ENCODE measurements around the gene WDR75. TPM values are rescaled to one million over a fixed set of nuclear protein-coding genes. Genes with fewer than 3 reads are reported as not detected.

Gene WDR75
- total RNA-seq, 2 experiments from 2014 or later, result 107 to 114 TPM

- ChIA-PET CTCF (no interaction called here), POLR2A (no interaction called here)
These were observed 45.0 kb downstream of the WDR75 start for GRCh38 chr2:189486237-189486770.

DNA sequence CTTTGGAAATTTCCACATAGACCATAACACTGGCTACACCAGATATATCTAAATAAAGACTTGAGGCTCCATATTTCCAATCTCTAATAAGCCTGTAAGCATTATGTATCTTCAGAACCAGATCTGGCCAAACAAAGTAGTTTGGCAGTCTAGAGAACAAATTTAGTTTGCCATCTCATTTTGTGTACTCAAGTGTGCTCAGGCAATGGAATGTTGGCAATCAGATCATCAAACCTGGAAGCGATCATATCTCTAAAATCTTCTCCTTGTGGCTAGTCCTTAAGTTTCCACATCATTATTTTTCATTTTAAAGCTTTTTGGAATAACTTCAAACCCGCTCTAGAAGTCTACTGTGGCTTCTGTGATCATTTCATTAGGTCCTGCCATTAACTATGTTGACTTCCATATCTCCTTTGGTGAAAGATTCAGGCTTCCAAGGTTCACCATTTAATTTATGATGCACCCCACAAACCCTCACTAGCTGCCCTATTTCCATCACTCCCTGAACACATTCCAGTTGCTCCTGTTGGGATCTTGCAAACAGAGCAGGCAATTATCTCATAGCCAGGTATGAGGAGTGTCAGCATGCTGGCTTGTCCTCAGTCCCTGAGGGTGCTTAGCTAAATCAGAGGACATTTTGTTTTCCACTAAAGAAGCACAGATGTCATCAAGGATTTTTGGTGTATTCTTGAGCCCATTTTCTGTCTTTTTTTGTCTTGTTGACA lies 46.2 kb downstream of the WDR75 start:
- ChIA-PET CTCF (no interaction called here), POLR2A (no interaction called here)

DNA sequence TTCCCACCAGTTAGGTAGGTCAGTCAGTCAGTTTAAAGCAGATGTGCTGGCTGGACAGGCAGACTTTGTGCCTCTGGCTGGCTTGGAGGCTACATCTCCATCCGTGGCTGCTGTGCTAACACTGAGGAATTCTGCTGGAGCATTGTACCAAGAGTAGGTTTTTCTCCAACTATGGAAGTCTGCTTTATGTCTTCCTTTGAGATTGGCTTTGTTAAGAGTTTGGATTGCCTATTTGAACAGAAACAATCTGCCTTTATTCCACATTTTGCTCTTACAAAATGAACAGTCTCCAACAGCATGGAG lies 46.7 kb downstream of the WDR75 start:
- ChIA-PET CTCF (no interaction called here), POLR2A (no interaction called here)

- ChIA-PET POLR2A (no interaction called here), CTCF (no interaction called here)
These were observed 51.2 kb downstream of the WDR75 start for GRCh38 chr2:189492451-189492850.

- ChIA-PET POLR2A (no interaction called here), CTCF (no interaction called here)
These were observed 56.9 kb downstream of the WDR75 start for GRCh38 chr2:189498205-189498604.

GRCh38 chr2:189499137-189499536 lies 57.9 kb downstream of the WDR75 start:
- ChIA-PET POLR2A (no interaction called here), CTCF (no interaction called here)

DNA sequence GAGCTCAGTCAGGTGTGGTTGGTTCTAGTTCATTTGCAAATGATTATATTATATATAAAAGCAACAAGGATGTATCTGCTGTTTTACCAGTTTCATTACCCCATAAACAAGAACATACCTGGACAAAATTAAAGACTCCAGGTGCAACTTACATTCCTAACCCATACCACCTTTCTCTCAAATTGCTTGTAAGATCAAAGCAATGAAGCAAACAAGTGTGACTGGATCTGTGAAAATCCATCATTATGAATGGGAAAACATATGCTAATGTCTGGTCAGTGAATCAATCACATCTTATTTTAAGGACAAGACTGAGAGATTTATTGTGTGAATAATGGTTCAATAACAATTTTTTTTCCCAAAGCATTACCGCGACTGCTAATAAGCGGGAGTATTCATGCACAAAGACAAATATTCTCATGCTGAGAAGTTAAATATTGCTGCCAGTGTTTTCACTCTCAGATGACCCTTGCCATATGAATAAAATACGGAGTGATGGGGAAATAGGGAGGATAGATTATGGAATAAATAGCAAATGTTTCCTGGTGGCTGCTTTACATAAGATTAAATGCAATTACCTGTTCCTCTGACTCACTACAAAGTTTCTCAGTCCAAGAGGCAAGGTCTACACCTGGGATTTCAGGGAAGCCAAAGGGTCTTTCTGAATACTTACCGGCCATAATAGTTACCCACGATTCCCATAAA lies 59.3 kb downstream of the WDR75 start:
- ChIA-PET POLR2A (no interaction called here), CTCF (no interaction called here)

- ChIA-PET CTCF (no interaction called here), POLR2A (interaction anchor here (0.9 kb wide), 1 partner anchor 17 kb away, joined by 3 read pairs; no protein-coding TSS in a partner anchor)
These were observed 60.2 kb downstream of the WDR75 start for GRCh38 chr2:189501487-189501886.

DNA sequence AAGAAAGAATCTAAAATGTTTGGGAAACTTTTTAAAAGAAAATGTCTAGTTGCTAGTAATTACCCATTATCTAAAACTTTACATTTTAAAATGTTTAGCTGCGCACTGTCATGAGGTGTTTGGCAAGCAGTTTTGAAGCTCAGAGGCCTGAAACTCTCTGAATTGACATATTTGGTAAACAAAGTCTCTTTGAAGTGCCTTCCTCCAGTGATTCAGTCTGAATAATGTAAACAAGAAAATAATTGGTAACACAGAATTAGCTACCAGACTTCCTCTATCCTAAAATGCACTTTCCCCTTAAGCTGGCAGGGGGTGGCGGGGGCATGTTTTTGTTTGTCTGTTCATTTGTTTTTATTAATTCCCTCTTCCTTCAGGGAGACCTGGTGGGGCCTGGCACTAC lies 61.4 kb downstream of the WDR75 start:
- POLR2A ChIA-PET, result no interaction called here

DNA sequence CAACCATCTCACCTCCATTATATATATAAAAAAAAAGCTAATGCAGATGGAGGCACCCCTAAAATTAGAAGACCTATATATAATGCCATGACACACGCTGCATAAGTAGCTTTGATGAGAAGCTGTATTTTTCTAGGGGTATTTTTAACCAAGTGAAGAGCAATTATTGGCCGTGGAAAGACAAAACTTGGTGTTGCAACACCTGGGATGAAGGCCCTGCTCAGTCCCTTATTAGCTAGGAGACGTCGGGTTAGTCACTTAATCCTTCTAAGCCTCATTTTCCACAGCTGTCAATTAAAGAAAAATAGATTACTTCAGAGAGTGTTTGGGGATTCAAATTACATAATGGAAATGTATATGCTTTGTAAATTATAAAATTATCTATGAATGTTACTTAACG lies 63.0 kb downstream of the WDR75 start:
- CTCF ChIA-PET, result no interaction called here

More for the DNA sequence above, 61.4 kb downstream of the WDR75 start:
- CTCF ChIA-PET, result no interaction called here

DNA sequence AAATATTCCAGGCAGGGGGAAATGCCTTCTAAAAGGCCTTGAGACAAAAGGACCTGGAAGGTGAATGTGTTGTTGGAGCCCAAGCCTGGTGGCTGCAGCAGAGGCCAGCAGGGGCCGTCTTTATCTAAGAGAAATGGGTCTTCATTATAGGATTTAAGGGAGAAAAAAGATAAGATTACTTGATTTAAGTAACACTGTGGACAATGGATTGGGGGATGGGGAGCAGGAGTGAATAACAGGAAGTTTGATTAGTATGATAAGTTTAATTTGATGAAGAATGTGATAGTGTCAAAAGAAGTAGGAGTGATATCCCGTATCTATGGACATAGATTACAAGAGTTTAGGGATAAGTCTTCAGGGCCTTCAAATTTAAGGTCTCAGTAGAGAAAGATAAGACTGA lies 64.2 kb downstream of the WDR75 start:
- ChIA-PET CTCF (no interaction called here), POLR2A (no interaction called here)

More for the DNA sequence above, 63.0 kb downstream of the WDR75 start:
- POLR2A ChIA-PET, result no interaction called here

- CTCF ChIA-PET, result no interaction called here
- POLR2A ChIA-PET, result no interaction called here
These were observed 65.3 kb downstream of the WDR75 start for GRCh38 chr2:189506514-189506976.

GRCh38 chr2:189511210-189511959 lies 70.1 kb downstream of the WDR75 start:
- CTCF ChIA-PET, result no interaction called here
- POLR2A ChIA-PET, result no interaction called here

GRCh38 chr2:189511960-189512319 lies 70.7 kb downstream of the WDR75 start:
- POLR2A ChIA-PET, result no interaction called here
- CTCF ChIA-PET, result no interaction called here

GRCh38 chr2:189512879-189513278 lies 71.6 kb downstream of the WDR75 start:
- CTCF ChIA-PET, result no interaction called here
- POLR2A ChIA-PET, result no interaction called here

- CTCF ChIA-PET, result no interaction called here
- POLR2A ChIA-PET, result no interaction called here
These were observed 72.8 kb downstream of the WDR75 start for GRCh38 chr2:189514104-189514503.

DNA sequence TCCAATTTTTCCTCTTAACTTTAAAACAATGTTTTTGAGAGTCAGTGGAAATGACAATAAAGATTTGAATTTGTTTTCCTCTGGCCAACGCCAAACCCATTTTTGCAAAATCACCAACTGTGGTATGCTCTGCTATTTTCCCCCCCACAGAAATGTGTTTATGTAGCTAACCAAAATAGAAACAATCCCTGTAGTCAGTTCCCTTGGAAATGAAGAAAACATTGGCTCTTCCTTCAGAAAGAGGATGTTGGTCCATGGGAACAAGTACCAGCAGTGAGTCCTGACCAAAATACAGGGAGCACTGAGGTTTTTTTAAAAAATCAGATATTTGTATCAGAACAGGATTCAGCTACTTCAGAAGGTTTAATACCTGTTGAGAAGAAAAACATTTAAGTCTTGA lies 74.0 kb downstream of the WDR75 start:
- ChIA-PET POLR2A (no interaction called here), CTCF (interaction anchor here (1.3 kb wide), 1 partner anchor 12 kb away, joined by 3 read pairs; no protein-coding TSS in a partner anchor)

- CTCF ChIA-PET, result no interaction called here
These were observed 75.3 kb downstream of the WDR75 start for GRCh38 chr2:189516546-189516945.

DNA sequence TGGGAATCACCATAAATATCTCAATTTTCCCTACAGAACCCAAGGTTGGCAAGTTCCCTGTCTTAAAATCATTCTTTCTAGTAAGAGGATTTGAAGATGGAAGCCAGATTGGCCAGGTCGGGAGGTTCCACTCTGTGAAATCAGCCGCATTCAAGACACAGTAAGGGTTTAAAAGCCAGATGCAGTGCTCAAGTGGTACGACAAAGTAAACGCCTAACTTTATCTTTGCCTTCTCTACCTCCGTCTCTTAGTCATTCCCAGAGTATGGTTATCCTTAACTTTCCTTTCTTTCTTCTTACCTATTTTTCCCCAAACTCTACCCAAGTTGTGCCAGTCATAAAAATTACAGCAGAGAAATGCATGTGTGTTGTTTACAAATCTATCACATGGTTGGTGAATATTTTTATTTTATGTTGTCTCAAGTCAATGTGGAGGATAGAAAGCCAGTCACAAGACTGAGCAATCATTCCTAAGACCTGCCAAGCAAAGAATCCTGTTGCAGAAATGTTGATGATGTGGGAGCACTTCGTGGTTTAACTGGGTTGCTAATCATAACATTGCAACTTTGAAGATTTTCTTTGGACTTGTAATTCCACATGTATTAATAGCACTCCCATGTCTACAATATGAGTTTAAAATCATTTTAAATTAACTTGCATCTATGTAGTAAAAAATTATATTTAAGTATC lies 76.7 kb downstream of the WDR75 start:
- CTCF ChIA-PET, result no interaction called here
- POLR2A ChIA-PET, result no interaction called here

More at GRCh38 chr2:189516546-189516945, 75.3 kb downstream of the WDR75 start:
- POLR2A ChIA-PET, result no interaction called here

- CTCF ChIA-PET, result no interaction called here
These were observed 78.5 kb downstream of the WDR75 start for GRCh38 chr2:189519631-189520387.

More at GRCh38 chr2:189519631-189520387, 78.5 kb downstream of the WDR75 start:
- POLR2A ChIA-PET, result no interaction called here

Measured in activated CD8-positive, alpha-beta memory T cell treated with anti-CD3 and anti-CD28 coated beads for 36 hours (primary cell).